ENCODE measurements around the gene DOCK3. TPM values are rescaled to one million over a fixed set of nuclear protein-coding genes. Genes with fewer than 3 reads are reported as not detected.
"Not testable (repeated sequence)": the region's sequence is repeated elsewhere in the genome, so short reads cannot be mapped to it uniquely, and the experiment has no call there.

Gene DOCK3
- total RNA-seq, 1 donor = 0.36 TPM

- TF ChIP-seq, protein P1, sequence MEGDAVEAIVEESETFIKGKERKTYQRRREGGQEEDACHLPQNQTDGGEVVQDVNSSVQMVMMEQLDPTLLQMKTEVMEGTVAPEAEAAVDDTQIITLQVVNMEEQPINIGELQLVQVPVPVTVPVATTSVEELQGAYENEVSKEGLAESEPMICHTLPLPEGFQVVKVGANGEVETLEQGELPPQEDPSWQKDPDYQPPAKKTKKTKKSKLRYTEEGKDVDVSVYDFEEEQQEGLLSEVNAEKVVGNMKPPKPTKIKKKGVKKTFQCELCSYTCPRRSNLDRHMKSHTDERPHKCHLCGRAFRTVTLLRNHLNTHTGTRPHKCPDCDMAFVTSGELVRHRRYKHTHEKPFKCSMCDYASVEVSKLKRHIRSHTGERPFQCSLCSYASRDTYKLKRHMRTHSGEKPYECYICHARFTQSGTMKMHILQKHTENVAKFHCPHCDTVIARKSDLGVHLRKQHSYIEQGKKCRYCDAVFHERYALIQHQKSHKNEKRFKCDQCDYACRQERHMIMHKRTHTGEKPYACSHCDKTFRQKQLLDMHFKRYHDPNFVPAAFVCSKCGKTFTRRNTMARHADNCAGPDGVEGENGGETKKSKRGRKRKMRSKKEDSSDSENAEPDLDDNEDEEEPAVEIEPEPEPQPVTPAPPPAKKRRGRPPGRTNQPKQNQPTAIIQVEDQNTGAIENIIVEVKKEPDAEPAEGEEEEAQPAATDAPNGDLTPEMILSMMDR (IDR thresholded peaks at IDR 0.05; ENCODE audit: extremely low read depth, low read depth, low read length) = no peak
- H3K36me3 ChIP-seq (ENCODE audit: insufficient read depth, low read length) = no peaks in the 10 kb centered on the region
- H3K4me3 ChIP-seq (ENCODE audit: insufficient read depth, low read length) = no peak overlapping the region
- no peak for DNase-seq (ENCODE audit: insufficient read length, low spot score, missing footprints)
- no peaks in the 10 kb centered on the region for H3K79me2 ChIP-seq (ENCODE audit: insufficient read depth, low read length)
- H3K4me1 ChIP-seq (ENCODE audit: insufficient read depth, low read length) = no peaks in the 10 kb centered on the region
- no peak overlapping the region for H3K27ac ChIP-seq (ENCODE audit: low read depth, low read length)
- H3K9me3 ChIP-seq (ENCODE audit: low read depth, low read length) = no peaks in the 10 kb centered on the region
- H3K4me2 ChIP-seq (ENCODE audit: insufficient read depth, low read length) = no peak overlapping the region
- H3K27me3 ChIP-seq (ENCODE audit: insufficient read depth, low read length) = no peaks in the 10 kb centered on the region
- no peaks in the 10 kb centered on the region for H4K20me1 ChIP-seq (ENCODE audit: insufficient read depth, low read length)
- H2AFZ ChIP-seq (ENCODE audit: low read length) = no peak overlapping the region
These were observed 238.0 kb downstream of the DOCK3 start for GRCh38 chr3:50912746-50913145.

GRCh38 chr3:50913260-50913659, 238.5 kb downstream of the DOCK3 start:
- H3K4me3 ChIP-seq (ENCODE audit: insufficient read depth, low read length) = no peak overlapping the region
- no peak overlapping the region for H2AFZ ChIP-seq (ENCODE audit: low read length)
- H3K4me2 ChIP-seq (ENCODE audit: insufficient read depth, low read length) = no peak overlapping the region
- TF ChIP-seq, protein P1 (IDR thresholded peaks at IDR 0.05; ENCODE audit: extremely low read depth, low read depth, low read length) = no peak
- no peaks in the 10 kb centered on the region for H3K9me3 ChIP-seq (ENCODE audit: low read depth, low read length)
- DNase-seq (ENCODE audit: insufficient read length, low spot score, missing footprints) = no peak
- H3K27me3 ChIP-seq (ENCODE audit: insufficient read depth, low read length) = no peaks in the 10 kb centered on the region
- H3K79me2 ChIP-seq (ENCODE audit: insufficient read depth, low read length) = no peaks in the 10 kb centered on the region
- no peaks in the 10 kb centered on the region for H3K4me1 ChIP-seq (ENCODE audit: insufficient read depth, low read length)
- no peak overlapping the region for H3K27ac ChIP-seq (ENCODE audit: low read depth, low read length)
- no peaks in the 10 kb centered on the region for H4K20me1 ChIP-seq (ENCODE audit: insufficient read depth, low read length)
- H3K36me3 ChIP-seq (ENCODE audit: insufficient read depth, low read length) = no peaks in the 10 kb centered on the region

DNA sequence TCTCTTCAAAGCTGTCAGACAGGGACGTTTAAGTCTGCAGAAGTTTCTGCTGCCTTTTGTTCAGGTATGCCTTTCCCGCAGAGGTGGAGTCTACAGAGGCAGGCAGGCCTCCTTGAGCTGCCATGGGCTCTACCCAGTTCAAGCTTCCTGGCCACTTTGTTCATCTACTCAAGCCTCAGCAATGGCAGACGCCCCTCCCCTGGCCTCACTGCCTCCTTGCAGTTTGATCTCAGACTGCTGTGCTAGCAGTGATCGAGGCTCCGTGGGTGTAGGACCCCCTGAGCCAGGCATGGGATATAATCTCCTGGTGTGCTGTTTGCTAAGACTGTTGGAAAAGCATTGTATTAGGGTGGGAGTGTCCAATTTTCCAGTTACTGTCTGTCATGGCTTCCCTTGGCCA, 247.3 kb downstream of the DOCK3 start:
- not testable (repeated sequence) for H3K4me3 ChIP-seq (ENCODE audit: insufficient read depth, low read length); H3K36me3 ChIP-seq (ENCODE audit: insufficient read depth, low read length); H3K27me3 ChIP-seq (ENCODE audit: insufficient read depth, low read length); H4K20me1 ChIP-seq (ENCODE audit: insufficient read depth, low read length); DNase-seq (ENCODE audit: insufficient read length, low spot score, missing footprints); H3K27ac ChIP-seq (ENCODE audit: low read depth, low read length); H3K4me1 ChIP-seq (ENCODE audit: insufficient read depth, low read length); H3K4me2 ChIP-seq (ENCODE audit: insufficient read depth, low read length); H3K9me3 ChIP-seq (ENCODE audit: low read depth, low read length); H2AFZ ChIP-seq (ENCODE audit: low read length); H3K79me2 ChIP-seq (ENCODE audit: insufficient read depth, low read length)

DNA sequence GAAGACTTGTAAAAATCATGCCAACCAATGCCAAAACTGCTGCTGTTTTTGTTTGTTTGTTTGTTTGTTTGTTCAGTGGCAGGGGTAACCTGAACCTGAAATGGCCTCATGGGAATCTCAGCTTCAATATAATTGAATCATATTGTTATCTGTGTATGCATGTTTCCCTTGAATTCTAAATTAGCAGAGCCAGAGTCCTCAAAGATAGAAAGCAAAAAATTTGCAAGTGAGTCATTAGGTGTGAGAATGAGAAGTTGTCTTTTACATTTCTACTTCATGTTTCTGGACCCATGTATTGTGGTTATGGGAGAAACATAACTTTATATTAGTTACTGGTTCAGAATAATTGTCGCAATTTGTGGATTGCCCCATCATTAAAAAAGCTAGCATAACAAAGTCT, 249.2 kb downstream of the DOCK3 start:
- no peaks in the 10 kb centered on the region for H3K4me1 ChIP-seq (ENCODE audit: insufficient read depth, low read length)
- no peaks in the 10 kb centered on the region for H3K9me3 ChIP-seq (ENCODE audit: low read depth, low read length)
- TF ChIP-seq, protein P1 (IDR thresholded peaks at IDR 0.05; ENCODE audit: extremely low read depth, low read depth, low read length) = no peak
- H3K27me3 ChIP-seq (ENCODE audit: insufficient read depth, low read length) = no peaks in the 10 kb centered on the region
- no peaks in the 10 kb centered on the region for H3K36me3 ChIP-seq (ENCODE audit: insufficient read depth, low read length)
- H3K79me2 ChIP-seq (ENCODE audit: insufficient read depth, low read length) = no peaks in the 10 kb centered on the region
- H2AFZ ChIP-seq (ENCODE audit: low read length) = no peak overlapping the region
- H3K4me3 ChIP-seq (ENCODE audit: insufficient read depth, low read length) = no peak overlapping the region
- no peak overlapping the region for H3K4me2 ChIP-seq (ENCODE audit: insufficient read depth, low read length)
- H4K20me1 ChIP-seq (ENCODE audit: insufficient read depth, low read length) = no peaks in the 10 kb centered on the region
- DNase-seq (ENCODE audit: insufficient read length, low spot score, missing footprints) = no peak
- no peak overlapping the region for H3K27ac ChIP-seq (ENCODE audit: low read depth, low read length)

All from osteoblast (primary cell).